Lower leg skin (tissue), 4 donors: ENCODE data around the gene SLC39A11. TPM values are rescaled to one million over a fixed set of nuclear protein-coding genes. Genes with fewer than 3 reads are reported as not detected.

Experiments used
- DNase-seq, 2 donors: peaks; one replicate each; pipeline ENCODE4 v3.0.0-alpha.2; 2019; ENCODE audit warnings: low spot score in 2 of 2
- H3K4me3 ChIP-seq: fragments of 200-600 bp; sonication (generic); 2 replicates; pipeline ENCODE4 v1.5.1; 2017; ENCODE audit warnings: mild to moderate bottlenecking, low read depth; ENCODE audit not compliant: poor library complexity, severe bottlenecking
- POLR2A ChIP-seq, 2 donors: fragments of 450-650 bp; IDR thresholded peaks; one replicate each; pipeline ENCODE4 v1.6.1; 2016 to 2017; ENCODE audit warnings: antibody characterized with exemption in 2 of 2, mild to moderate bottlenecking in 1 of 2, moderate library complexity in 1 of 2
- WGBS, 2 donors: methylation state at CpG; one replicate each; pipeline ENCODE4 v1.1.5; 2018; 5-methylcytosine and 5-hydroxymethylcytosine counted together
- intact Hi-C: fragments of 100-400 bp; cut with DNase I; formaldehyde crosslinking; loops from one replicate; pipeline ENCODE4 v1.15.0; 2023; ENCODE audit warnings: low total_unique reads
- total RNA-seq, 4 donors: library from RNA; depleted of rRNA; stranded (reverse); fragments of >200 nt; gene quantifications; one replicate each; pipeline ENCODE4 v1.1.0, GENCODE V29; 2016
- TF ChIP-seq, protein P1 (sequence below), 3 donors: fragments of 450-650 bp; IDR thresholded peaks; one replicate each; pipeline ENCODE4 v1.5.1; 2016; ENCODE audit warnings: antibody characterized with exemption in 3 of 3, mild to moderate bottlenecking in 3 of 3, moderate library complexity in 2 of 3

SLC39A11 gene
- total RNA-seq, 4 donors from 2014 or later = 41.6 to 59.0 (median 47.1) TPM

DNA sequence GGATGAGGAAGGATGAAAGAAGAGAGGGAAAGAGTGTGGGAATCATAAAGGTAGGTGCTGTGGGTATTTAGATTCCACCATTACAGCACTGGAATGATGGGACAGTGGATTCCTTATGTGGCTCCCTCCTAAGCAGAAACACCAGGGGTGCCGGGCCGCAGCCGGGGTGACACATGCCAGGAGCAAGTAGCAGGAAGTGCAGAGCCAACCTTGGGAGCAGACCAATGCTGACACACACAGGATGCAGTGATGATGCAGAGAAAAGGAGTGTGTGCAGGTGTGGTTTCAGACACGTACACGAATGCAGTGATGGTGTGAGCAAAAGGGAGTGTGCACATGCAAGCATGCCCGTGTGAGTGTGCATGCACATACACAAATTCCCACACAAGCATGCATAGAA, 338.0 kb downstream of the SLC39A11 start:
- 80 to 84% methylated on average over 6 of the region's 6 CpGs for WGBS, 2 donors
- TF ChIP-seq, protein P1, sequence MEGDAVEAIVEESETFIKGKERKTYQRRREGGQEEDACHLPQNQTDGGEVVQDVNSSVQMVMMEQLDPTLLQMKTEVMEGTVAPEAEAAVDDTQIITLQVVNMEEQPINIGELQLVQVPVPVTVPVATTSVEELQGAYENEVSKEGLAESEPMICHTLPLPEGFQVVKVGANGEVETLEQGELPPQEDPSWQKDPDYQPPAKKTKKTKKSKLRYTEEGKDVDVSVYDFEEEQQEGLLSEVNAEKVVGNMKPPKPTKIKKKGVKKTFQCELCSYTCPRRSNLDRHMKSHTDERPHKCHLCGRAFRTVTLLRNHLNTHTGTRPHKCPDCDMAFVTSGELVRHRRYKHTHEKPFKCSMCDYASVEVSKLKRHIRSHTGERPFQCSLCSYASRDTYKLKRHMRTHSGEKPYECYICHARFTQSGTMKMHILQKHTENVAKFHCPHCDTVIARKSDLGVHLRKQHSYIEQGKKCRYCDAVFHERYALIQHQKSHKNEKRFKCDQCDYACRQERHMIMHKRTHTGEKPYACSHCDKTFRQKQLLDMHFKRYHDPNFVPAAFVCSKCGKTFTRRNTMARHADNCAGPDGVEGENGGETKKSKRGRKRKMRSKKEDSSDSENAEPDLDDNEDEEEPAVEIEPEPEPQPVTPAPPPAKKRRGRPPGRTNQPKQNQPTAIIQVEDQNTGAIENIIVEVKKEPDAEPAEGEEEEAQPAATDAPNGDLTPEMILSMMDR (IDR thresholded peaks at IDR 0.05) = no peak
- no peak for TF ChIP-seq POLR2A (IDR thresholded peaks at IDR 0.05)
- DNase-seq = no peak
- no peak overlapping the region for H3K4me3 ChIP-seq
- intact Hi-C loops = no loop called here

DNA sequence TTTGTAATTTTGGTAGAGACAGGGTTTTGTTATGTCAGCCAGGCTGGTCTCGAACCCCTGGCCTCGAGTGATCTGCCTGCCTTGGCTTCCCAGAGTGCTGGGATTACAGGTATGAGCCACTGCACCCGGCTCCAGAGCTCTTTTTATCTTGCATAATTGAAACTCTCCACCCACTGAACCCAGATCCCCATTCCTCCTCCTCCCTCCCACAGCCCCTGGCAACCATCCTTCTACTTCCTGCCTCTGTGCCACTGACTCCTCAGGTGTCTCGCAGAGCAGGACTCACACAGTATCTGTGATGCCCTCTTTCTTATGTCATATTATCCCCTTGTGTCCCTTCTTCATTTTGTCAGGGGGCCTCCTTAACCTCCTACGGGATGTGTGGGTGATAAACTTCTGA, 340.7 kb downstream of the SLC39A11 start:
- TF ChIP-seq, protein P1 (IDR thresholded peaks at IDR 0.05) = no peak
- TF ChIP-seq POLR2A (IDR thresholded peaks at IDR 0.05) = no peak
- intact Hi-C loops = no loop called here
- no peak for DNase-seq
- WGBS, 2 donors = 67 to 74% methylated on average over 5 of the region's 5 CpGs
- no peak overlapping the region for H3K4me3 ChIP-seq

DNA sequence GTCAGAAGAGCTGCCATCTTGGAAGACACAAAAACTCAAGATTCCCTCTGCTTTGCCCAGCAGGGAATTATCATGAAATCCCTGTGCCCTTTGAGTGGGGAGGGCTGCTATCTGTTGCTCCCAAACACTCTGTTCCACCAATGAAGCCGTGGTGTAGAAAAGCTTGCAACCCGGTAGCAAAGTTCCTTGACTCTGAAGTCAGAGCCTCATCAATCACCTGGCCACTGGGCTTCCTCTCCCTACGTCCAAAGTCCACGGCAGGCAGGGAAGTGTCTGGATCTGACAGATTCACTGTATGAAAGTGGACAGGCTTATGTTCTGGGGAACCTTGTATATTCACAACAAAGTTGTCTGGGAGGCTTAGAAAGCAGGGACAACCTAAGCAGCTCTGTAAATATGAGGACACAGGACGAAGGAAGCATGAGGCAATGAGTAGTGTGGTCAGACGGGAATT, 343.3 kb downstream of the SLC39A11 start:
- intact Hi-C loops = no loop called here
- DNase-seq = no peak
- no peak overlapping the region for H3K4me3 ChIP-seq
- TF ChIP-seq, protein P1 (IDR thresholded peaks at IDR 0.05) = no peak
- TF ChIP-seq POLR2A (IDR thresholded peaks at IDR 0.05) = no peak
- WGBS, 2 donors = 94 to 96% methylated on average over 6 of the region's 6 CpGs

DNA sequence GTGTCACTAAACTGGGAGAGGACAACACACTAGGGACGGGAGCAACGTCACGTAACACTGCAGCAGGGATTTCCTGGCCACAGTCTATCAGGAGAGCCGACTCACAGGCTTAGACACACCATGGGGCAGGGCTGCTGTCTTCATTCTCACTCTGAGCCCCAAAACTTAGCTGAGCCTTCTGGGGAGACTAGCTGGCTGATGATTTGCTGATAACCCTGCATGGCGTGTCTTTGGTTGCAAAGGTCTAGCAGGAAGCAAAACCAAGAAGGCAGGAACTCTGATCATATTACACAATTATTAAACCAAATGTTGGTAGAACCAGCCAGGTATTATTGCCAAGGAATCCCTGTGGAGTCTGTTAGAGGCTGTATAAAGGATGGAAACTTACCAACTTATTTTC, 345.0 kb downstream of the SLC39A11 start:
- 83 to 85% methylated on average over 5 of the region's 5 CpGs for WGBS, 2 donors
- no peak for DNase-seq
- H3K4me3 ChIP-seq = no peak overlapping the region
- TF ChIP-seq, protein P1 (IDR thresholded peaks at IDR 0.05) = no peak
- no peak for TF ChIP-seq POLR2A (IDR thresholded peaks at IDR 0.05)
- intact Hi-C loops = no loop called here

DNA sequence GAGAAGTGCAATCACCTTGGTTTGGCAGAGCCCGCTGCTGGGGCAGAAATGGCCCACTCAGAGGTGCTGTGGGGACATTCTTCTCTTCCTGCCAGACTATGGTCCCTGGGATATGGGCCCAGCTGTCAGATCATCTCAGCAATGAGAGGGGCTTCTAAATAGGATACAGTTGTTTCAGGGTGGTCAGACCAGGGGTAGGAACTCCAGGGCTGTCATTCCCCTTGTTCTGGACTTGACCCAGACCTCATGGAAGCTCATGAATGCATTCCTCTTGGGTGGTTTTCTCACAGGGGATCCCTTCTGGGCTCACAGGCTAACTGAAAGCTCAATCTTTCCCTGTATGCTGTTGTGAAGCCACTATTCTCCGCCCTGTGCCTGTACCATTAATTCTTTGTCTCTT, 347.2 kb downstream of the SLC39A11 start:
- no peak overlapping the region for H3K4me3 ChIP-seq
- WGBS, 2 donors = 98 to 100% methylated on average over 2 of the region's 2 CpGs
- no peak for TF ChIP-seq POLR2A (IDR thresholded peaks at IDR 0.05)
- TF ChIP-seq, protein P1 (IDR thresholded peaks at IDR 0.05) = no peak
- intact Hi-C loops = no loop called here
- no peak for DNase-seq

DNA sequence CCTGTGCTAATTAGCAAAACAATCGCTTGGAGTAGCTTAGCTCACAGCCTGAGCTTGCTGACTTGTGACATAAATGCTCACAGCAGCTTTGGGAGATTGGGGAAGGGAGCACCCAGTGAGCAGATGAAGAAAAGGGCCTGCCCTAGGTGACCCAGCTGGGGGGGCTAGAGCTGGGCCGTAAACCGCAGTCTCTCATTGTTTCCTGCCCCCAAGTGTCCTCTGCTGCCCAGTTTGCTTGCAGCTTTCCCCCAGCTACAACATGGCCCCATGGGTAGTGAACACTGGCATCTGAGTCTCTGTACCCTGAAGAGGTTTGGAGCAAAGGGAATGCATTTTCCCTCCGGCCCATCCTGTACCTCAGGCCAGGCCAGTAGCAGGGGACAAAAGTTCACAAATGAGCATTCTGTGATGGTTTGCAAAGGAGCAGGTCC, 349.4 kb downstream of the SLC39A11 start:
- TF ChIP-seq, protein P1 (IDR thresholded peaks at IDR 0.05) = no peak
- no peak for TF ChIP-seq POLR2A (IDR thresholded peaks at IDR 0.05)
- no peak overlapping the region for H3K4me3 ChIP-seq
- 88% methylated on average over 4 of the region's 4 CpGs for WGBS, 2 donors
- intact Hi-C loops = no loop called here
- no peak for DNase-seq
